ENCODE data around the gene PTPN7.
"Not testable (repeated sequence)": the region's sequence is repeated elsewhere in the genome, so short reads cannot be mapped to it uniquely, and the experiment has no call there.

Gene PTPN7

DNA sequence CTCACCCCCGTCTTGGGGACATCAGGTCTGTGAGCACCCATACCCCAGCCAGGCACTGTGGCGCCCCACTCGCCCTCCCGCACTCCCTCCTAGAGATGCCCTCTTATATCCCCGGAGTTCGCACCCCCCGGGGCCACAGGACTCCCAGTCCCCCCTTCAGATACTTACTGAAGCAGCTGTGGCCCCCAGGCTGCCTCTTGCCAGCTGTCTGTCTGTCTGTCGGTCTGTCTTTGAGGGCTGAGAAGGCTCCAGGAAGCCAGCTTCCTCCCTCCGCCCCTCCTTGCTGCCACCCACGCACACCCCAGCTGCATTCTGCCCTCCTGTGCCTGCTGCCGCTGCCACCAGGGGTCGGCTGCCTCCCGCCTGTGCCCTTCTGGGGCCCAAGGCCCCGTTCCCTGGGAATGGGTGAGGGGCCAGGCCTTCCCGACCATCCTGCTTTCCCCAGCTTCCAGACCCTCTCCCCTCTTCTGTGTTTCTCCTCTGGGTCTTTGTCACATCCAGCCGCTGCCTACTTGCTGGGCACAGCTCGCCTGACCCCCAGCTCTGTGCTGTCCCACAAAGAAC, at the start of gene PTPN7:
Gene PTPN7, minus strand, starts transcription at position 226 of the 564 bp plus-strand sequence. CDS start 1,200 bp downstream, outside the sequence.
- DNase-seq: no peak

DNA sequence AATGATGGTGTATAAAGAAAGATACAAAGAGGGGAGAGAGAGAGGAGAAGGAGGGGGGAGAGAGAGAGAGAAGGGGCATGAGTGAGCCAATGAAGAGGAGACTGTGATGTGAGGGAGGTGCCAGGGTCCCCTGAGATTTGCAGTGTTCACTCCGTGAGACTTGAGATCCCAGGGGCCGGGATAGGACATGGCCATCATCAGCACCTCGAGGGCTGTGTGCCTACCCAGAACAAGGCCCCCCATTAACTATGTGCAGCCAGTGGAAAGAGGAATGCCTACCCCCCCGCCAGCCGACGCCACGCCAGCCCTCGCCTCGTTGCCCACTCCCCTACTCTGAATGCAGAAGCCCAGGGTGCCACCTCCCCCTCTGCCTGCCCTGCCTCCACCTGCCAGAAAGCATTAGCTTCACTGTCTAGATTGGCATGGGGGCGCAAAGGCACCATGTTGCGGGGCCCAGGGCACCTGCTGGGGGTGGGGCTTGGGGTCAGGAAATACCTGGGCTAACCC, 48.0 kb upstream of the PTPN7 start:
- no peak for DNase-seq

DNA sequence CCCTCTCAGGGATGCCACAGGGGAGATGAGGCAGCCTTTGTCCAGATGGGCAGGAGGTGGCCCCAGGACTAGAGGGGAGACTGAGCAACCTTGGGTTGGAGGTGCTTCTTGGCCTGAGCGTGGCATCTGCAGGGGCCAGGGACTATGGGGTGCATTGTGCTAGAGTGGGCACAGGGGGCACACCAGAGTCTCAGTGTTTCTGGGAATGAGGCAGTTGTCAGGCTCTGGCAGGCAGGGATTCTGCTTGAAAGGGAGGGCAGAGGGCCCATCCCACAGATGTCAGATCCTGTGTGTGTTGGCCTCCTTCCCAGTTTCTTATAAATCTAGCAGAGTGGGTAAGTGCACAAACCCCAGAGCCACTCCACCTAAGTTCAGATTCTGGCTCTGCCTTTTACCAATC, 46.9 kb upstream of the PTPN7 start:
- DNase-seq: no peak

DNA sequence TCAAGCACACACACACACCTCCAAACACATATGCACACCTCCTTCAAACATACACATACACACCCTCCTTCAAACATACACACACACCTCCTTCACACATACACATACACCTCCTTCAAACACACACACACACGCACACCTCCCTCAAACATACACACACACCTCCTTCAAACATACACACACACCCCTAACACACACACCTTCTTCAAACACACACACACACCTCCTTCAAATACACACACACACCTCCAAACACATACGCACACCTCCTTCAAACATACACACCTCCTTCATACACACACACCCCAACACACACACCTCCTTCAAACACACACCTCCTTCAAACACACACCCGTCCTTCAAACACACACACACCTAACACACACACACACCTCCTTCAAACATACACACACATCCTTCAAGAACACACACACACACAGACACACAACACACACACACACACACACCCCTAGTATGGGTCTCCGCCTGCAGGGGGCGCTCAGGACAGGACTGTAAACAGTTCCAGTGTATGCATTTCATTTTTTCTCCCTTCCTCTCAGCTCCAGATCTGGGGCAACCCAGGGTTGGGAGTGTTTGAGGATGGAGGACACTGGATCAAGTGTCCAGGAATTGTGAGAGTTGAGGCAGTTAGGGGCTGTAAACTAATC, 45.3 kb upstream of the PTPN7 start:
- DNase-seq: no peak

DNA sequence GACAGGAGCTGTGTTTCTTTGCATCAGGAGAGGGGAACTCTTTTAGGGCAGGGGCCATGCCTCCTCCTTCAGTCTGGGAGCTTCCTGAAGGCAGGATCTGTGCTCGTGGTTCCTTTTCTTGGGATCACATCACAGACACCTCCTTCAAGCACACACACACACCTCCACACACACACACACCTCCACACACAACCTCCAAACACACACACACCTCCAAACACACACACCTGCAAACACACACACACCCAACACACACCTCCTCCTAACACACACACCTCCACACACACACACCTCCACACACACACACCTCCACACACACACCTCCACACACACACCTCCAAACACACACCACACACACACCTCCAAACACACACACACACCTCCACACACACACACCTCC, 43.7 kb upstream of the PTPN7 start:
- DNase-seq: no peak

DNA sequence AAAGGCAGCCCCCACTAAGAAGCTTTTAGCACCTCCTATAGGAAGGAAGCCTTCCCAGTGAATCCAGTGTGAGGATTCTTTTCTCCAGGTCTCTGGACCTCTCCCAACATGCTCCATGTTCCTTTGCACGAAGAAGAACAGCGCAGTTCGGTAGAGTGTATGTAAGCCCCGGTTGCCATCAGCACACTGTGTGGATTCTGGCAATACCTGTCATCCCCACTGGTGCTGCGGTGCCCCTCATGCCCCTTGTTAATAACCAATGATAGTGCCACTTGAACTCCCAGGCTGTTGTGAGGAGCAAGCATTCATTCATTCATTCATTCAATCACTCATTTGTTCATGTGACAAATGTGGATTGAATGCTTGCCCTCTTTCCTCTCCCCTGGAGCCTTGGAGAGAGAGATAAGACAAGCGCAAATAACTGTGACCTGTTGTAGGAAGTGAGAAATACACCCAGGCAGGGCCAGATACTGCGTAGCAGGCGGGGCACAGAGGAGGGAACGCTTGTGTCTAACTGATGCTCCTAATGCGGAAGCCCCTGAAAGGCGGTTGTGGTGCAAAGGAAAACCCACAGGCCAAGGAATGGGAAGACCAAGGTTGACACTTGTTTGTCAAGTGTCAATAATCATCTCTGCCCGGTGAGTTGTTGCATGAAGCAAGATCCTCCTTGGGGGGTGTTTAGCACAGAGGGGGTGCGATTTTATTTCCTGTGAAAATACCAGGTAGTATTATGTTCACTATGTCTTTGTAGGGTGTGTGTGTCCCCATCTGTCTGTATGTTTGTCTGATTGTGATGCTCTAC, 43.0 kb upstream of the PTPN7 start:
- DNase-seq: no peak

DNA sequence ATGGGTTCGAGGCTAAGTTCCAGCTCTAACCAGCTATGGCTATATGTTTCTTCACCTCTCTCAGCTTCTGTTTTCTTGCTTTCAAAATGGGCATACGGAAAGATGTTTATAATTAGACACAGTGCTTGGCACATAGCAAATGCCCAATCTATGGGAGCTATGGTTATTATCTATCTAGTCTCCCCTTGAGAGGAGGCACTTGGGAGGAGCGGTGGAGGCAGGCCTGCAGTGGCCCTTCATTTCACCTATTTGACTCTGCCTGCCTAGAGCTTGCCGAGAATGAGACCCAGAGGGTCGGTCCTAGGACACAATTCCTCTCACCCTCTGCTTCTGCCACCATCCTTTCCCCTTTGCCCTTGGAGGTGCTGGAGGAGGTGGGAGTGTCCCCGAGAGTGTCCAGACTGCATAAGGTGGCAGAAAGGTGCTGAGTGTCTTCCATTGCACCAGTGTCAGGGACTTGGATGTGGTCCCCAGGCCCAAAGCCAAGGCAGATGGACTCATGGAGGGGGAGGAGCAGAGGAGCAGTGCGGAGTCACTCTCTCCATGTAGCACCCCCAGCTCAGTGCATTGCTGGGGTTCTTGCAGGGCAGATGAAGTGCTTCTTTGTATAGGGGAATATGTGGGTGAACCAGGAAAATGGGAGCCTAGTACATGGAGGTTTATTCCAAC, 42.2 kb upstream of the PTPN7 start:
- no peak for DNase-seq

DNA sequence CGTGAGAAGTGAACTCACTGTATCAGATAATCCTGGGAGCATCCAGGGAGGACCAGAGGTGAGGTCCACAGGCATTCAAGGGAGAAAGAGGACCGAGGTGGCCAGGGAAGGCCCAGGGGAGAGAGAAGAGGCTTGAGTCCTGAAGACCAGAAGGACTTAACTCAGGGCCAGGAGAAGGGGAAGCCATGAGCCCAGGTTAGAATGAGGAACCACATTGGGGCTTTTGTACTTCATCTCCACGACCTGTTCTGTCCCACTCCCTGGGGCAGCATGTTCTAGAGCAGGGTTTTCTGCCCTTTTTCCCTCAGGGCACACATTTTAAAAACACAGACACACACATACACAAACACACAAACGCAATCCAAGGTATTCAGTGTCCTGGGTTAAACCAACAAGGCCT, 41.6 kb upstream of the PTPN7 start:
- no peak for DNase-seq

DNA sequence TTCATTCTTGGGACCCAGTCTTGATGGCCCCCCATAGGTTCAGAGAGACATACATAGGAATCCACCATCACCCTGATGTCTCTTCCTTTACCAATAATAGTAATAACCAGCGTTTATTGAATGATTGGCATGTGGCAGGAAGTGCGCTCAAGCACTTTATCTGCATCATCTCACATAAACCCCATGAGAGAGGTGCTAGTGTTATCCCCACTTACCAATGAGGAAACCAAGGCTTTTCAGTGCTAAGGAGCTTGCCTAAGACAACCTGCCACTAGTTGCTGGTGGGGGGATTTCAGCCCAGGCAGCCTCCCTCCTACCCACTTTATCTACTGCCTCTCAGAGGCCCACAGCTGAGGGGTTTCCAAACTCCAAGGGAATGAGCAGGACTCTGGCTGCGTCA, 40.9 kb upstream of the PTPN7 start:
- DNase-seq: no peak

DNA sequence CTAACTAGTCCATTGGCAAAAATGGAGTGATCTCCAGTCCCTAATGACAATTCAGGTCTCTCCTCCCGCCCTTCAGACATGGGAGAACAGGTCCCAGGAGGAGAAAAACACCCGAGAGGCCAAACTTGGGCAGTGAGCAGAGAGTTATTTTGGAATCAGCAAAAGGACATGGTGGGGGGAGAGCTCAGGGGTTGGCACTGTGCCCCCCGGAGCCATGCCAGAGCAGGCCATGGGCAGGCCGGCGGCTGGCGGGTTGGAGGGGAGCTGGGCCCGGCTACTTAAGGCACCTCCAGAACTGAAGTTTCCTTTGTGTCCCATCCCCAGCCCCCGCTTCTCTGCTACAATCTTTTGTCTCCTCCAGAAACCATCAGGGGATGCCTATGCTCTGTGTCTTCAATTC, 40.3 kb upstream of the PTPN7 start:
- DNase-seq: no peak

DNA sequence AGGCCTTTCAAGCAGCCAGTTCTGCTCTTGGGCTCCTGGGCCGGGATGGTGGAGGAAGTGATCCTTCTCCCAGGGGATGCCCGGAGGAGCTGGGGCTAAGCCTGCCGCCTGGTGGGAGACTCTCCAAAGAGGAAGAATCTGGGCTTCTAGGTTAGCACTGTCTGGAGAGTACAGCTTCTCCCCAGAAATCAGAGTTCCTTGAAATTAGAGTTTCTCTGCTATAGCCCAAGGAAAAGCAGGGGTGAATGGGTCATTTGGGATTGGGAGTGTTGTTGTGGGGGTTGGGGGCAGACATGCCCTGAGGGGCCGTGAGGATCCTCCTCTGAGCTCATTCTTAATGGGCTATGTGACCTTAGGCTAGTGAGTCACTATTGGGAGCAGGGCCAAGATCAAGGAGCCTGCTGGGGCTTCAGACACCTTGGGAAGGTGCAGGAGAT, 39.7 kb upstream of the PTPN7 start:
- DNase-seq: no peak

DNA sequence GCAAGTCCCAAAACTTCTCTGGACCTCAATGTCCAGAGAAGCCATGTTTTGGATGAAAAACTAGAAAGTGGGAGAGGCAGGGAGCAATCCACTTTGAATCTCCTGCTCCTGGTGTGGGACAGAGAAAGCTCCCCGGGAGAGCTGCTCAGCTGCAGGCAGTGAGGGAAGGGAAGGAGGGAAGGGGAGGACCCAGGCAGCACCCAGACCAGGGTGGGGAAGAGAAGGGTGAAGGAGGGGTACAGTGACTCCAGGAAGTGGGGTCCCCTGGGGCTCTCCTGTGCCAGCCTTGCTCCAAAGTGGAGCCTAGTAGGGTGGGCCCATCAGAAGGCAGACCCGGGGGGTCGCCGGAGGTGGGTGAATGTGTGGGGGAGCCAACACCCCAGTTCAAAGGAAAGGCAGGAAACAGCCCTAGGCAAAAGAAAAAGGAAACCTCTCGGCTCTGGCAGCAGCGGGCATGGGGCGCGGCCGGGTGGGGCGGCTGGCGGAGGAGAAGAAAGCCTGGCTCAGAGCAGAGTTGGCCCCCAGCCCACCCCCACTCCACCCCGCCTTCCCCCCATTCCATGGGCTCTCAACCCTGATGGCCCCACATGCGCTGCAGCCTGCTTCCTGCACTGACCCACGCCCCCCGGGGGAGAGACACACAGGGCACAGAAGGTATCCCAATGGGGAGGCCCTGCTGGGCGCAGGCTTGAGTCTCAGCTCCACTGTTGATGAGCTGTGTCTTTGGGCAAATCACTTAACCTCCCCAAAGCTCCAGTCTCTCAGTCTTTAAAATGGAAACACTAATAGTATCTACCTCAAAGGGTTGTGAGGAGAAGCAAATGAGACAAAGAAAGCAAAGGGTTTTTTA, 38.9 kb upstream of the PTPN7 start:
- DNase-seq: no peak

DNA sequence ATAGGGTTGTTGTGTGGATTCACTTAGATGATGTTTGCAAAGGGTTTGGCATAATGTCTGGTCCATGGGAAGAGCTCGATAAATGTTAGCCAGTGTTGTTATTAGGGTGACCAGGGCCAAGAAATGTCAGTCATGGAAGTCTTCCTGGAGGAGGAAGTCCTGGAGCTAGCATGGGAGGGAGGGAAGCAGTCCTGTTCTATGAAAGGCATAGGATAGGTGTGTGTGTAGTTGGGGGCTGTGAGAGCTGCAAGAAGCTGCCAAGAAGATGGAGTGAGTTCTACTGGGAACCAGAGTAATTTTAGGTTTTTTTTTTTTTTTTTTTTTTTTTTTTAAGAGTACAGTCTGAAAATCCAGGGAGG, 37.9 kb upstream of the PTPN7 start:
- DNase-seq: no peak

DNA sequence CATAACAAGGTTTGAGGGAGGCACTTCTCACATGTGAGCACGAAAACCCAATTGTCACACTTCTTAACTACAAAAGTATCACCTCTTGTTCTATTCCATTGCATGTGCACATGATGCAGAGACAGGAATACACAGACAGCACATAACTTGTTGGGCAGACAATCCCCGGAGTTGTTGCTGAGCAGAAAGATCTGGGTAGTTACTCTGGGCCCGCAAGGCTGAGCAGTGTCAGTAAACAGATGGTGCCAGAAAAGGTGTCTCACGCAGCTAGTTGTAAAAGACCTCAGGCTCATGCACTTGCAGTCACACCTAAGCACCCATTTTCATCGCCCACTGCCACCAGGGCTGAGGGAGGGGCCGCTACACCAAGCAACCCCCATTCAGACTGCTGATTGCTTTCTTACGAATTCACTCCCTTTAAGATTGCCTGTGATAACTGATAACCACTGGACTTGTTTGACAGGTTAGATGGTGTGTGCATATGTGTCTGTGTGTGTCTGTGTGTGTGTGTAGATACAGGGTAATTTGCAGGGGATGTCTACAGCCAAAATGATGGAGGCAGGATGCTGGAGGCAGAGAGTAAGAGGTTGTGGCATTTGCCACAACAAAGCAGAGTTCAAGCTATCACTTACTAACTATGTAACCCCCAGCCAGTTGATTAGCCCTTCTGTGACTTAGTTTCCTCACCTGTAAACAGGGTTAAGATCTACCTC, 37.4 kb upstream of the PTPN7 start:
- DNase-seq: no peak

DNA sequence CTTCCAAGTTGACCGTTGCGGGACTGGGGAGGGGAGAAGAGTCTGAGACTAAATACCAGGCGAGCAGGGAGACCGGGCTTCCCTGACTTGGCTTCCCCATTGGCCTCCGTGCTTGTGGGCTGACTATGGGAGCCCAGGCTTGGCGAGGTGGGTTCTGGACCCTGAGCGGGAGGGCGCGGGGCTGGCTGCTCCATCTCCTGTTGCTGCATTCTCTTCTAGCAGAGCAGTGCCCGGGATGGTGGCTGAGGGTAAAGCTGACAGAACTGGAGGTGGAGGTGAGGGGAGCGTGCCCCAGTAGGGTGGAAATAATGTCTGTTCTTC, 33.9 kb upstream of the PTPN7 start:
- DNase-seq: no peak

DNA sequence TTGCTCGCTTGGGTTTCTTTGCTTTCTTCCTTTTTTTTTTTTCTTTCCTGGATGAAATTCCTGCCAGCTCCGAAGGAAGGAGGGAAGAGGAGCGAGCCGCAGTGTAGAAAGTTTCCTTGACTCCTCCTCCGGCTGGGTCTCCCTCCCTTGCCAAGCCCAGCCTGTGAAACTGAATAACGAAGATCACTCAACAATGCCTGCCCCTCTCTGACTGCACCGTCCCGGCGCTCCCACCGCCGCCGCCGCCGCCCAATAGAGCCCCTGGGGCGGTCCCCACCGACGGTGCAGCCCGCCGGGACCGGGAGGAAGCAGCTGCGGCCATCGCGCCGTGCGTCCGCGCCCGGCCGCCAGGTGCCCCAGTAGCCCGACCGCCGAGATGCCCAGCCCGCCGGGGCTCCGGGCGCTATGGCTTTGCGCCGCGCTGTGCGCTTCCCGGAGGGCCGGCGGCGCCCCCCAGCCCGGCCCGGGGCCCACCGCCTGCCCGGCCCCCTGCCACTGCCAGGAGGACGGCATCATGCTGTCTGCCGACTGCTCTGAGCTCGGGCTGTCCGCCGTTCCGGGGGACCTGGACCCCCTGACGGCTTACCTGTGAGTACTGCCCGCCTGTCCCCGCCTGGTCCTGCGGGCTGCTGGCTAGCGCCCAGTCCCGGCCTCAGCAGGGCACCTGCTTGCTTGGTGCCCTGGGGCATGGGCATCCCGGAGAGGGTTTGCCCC, 33.4 kb upstream of the PTPN7 start, which contains the start of gene LGR6:
Gene LGR6, plus strand, starts transcription at position 186 of the 714 bp plus-strand sequence. Its CDS starts 191 bp downstream, at position 377.
- DNase-seq: no peak

DNA sequence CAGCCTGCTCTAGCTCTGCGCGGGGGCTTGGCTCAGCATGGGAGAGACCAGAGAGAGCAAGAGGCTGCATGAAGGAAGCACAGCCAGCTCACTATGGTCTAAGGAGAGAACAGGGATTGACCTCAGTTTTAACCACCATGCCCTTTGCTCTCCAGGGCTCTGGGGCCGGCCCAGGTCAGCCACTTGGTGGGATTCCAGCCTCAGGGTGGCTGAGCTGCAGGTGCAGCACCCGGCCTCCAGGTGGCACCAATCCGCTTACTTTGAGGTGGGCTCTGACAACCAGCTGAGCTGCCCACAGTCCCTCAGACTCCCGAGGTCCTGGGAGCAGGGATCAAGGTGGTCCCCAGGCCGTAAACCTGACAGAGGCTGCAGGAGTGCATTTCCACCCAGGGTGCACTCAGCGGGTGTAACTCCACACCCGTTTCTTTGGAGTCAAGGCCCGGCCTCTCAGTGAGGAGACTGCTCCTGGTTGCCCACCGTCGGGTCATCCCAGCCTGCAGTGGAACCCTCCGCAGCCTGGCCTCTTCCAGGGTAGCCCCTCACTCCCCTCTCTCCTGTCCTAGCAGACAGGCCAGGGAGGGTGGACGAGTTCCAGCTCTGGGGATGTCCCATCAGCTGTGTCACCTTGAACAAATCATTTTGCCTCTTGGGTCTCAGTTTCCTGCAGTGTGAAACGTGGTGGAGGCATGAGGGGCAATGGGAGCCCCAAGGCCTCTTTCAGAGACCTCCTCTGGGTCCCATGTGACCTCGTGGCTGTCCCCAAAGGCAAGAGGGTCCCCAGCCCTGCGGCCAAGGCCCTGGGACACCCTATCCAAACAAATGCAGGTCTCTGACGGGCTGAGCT, 32.6 kb upstream of the PTPN7 start:
- DNase-seq: peak; percentile 55 to 59

DNA sequence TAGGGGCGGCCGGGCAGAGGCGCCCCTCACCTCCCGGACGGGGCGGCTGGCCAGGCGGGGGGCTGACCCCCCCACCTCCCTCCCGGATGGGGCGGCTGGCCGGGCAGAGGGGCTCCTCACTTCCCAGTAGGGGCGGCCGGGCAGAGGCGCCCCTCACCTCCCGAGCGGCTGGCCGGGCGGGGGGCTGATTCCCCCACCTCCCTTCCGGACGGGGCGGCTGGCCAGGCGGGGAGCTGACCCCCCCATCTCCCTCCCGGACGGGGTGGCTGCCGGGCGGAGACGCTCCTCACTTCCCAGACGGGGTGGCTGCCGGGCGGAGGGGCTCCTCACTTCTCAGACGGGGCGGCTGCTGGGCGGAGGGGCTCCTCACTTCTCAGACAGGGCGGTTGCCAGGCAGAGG, 31.0 kb upstream of the PTPN7 start:
- DNase-seq: not testable (repeated sequence)

DNA sequence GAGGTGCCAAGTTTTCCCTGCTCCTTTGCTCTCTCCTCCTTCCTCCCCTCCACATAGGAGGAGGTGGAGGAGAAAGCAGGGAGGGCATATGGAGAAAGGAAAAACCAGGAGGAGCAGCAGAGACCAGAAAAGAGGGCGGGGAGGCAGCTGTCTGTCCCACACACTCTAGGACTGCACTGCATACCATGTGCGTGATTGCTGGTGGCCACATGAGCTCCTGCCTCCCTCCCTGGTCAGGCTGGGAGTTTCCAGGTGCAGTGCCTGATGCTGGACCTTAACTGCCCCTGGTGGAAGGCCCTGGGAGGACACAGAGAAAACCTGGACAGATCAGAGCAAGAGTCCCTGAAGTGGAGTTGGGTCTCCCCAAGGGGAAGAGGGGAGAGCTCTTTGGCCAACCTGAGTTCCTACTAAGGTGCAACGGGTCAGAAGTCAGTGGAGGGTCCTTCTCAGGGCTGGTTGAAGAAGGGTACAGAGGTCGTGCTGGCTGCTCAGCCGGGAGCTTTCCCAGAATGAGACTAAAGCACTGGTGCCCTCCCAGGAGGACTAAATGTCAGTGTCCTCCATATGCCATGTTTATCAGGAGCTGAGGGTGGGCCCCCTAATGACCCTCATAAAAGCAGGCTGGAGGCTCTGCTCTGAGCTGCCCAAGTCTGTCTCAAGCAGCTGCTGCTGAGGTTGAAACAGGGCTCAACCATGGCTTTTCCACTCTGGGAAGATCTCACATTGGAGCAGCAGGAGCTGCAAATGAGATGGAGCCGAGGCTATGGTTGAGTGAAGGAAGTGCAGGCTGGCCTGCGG, 29.7 kb upstream of the PTPN7 start:
- DNase-seq: no peak

Data from NCI-H187 (cell line).